ENCODE measurements around the gene SSC5D.
"Not testable (repeated sequence)": the region's sequence is repeated elsewhere in the genome, so short reads cannot be mapped to it uniquely, and the experiment has no call there.

Gene SSC5D

DNA sequence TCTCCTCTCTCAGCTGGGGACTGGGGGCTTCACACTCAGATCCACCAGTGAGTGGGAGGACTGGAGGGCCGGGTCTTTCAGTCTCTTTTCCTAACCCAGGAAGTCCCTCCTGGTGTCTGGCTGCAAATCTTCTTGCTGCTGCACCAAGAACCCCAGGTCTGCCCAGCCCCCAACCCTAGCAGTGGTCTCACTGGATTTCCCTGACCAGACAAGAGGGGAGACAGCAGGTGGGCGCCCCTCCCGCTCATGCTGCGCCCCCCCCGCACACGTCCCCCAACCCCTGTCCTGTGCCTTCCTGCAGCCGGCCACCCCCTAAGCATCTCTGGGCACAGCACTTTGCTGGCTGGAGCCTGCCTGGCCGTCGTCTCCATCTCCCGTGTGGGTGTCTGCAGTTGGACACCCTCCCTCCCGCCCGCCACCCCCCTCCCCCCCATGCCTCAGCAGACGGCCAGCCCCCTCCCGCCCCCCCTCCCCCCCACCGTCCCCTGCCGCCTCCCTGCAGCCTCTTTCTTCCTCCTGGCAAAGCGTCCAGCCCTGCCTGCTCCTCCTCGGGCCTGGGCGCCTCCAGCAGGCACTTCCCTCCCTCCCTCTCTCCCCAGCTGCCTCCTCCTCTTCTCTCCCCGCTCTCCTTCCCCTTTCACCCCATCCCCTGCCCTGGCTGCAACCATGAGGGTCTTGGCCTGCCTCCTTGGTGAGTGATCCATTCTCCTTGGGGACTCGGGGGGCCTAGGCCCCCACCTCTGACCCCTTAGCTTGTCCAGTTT lies at the start of gene SSC5D:
Gene SSC5D, plus strand, starts transcription at position 513 of the 764 bp plus-strand sequence. Its CDS starts 154 bp downstream, at position 667.
- in situ Hi-C loops (cut with MboI; ENCODE audit: low sequenced_read_pairs): no loop called here

DNA sequence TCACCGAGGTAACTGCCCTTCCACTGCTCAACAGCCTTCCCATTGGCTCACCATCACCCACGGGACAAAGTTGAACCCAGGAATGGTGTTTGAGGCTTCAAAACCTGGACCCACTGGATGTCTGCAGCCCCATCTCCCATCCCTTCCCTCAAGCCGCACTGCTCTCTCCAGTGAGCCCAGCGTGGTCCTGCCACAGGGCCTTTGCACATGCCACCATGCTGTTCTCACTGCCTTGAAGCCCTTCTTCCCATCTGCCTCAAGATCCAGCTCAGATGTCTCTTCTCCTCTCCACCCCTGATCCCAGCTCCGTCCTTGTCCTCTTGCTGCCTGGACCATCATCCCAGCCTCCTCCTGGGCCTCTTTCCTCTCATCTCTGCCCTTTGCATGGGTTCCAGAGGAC lies 49.2 kb upstream of the SSC5D start:
- in situ Hi-C loops (cut with MboI; ENCODE audit: low sequenced_read_pairs): no loop called here

DNA sequence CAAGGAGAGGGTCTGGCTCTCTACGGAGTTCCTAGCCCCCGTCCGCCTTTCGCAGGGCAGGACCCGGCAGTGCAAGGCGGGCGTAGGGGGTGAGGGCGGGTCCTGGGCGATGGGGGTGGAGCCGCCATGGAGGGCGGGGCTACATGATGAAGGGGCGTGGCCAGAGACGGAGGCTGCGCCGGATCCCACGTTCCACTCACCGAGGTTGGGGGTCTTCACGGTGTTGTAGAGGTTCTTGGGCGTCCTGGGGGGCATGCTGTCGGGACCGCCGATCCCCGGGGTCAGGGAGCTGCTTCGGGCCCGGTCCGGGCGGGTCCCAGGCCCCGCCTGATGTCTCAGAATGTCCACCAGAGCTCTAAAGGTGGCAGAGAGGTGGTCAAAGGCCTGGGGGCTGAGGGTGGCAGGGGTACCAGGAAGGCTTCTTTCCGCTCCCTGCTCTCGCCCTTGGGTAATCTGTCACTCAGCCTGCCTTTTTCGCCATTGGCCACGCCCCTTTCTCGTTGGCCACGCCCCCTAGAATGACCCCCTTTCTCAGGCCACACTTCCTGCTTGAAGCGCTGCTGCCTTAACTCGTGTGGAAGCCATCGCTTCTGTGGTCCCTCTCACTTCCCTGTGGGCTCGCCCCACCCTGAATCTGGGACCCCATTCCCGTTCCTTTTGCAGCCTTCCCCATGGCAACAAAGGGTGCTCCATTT lies 47.7 kb upstream of the SSC5D start:
- in situ Hi-C loops (cut with MboI; ENCODE audit: low sequenced_read_pairs): no loop called here

DNA sequence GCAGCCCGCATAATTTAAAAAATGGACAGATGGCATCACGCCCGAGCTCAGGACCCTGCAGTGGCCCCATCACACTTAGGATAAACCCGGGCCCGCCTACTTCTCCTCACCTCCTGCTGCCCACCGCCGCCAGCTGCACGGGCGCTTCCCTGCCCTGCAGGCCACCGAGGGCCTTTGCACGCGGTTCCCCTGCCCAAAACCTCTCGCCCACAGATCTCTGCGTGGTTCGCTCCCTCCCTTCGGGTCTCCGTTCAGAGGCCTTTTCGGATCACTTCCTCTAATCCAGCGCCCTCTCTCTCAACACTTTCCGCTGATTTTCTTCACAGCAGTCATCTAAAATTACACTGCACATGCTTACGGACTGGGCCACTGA lies 46.9 kb upstream of the SSC5D start:
- in situ Hi-C loops (cut with MboI; ENCODE audit: low sequenced_read_pairs): no loop called here

DNA sequence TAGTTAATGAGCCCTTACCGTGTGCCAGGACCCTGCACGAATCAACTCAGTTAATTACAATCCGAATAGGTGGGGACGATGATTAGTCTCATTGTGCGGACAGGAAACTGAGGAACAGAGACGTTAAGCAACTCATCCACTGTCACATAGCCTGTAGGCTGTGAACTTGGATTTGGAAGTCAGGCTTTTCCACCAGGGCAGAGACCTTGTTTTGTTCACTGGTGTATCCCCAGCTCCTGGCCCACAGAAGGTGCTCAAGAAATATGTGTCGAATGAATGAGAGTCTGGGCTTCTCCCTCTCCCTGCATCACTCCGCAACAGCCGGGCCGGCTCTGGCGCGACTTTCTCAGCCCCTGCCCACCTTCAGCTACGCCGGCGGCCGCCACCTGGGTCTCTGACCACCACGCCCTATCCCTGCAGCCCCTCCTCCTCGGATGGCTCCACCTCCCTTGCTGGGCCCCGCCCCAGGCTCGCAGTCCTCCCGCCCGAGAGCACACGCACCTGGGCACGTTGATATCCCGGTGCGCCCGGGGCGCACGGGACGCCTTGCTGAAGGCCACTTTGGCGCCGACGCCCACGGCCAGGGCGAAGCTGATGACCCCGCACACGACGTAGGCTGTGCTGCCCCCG lies 46.4 kb upstream of the SSC5D start:
- in situ Hi-C loops (cut with MboI; ENCODE audit: low sequenced_read_pairs): no loop called here

DNA sequence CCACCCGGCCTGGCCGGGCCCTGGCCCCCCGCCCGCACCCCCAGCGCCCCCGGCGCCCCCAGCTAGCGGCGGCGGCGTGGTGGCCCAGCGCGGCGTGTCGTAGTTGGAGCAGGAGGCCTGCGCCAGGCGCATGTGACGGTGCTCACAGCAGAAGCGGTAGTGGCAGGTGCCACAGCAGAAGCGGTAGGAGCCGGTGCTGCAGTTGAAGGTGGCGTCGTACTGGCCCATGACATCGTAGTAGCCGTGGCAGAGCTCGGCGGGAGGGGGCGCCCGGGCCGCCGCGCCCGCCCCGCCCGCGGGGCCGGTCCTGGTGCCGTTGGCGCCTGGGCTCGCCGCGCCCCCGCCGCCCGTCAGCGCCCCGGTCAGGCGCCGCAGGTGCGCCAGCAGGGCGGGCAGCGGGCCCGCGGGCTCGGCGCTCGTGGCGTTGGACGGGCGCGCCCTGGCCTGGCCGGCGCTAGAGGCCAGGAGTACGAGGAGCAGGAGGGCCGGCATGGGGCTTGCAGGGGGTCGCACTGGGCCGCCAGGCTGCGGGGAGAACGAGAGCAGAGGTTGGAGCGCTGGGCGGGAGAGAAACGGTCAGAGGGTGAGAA lies 45.8 kb upstream of the SSC5D start:
- in situ Hi-C loops (cut with MboI; ENCODE audit: low sequenced_read_pairs): no loop called here

DNA sequence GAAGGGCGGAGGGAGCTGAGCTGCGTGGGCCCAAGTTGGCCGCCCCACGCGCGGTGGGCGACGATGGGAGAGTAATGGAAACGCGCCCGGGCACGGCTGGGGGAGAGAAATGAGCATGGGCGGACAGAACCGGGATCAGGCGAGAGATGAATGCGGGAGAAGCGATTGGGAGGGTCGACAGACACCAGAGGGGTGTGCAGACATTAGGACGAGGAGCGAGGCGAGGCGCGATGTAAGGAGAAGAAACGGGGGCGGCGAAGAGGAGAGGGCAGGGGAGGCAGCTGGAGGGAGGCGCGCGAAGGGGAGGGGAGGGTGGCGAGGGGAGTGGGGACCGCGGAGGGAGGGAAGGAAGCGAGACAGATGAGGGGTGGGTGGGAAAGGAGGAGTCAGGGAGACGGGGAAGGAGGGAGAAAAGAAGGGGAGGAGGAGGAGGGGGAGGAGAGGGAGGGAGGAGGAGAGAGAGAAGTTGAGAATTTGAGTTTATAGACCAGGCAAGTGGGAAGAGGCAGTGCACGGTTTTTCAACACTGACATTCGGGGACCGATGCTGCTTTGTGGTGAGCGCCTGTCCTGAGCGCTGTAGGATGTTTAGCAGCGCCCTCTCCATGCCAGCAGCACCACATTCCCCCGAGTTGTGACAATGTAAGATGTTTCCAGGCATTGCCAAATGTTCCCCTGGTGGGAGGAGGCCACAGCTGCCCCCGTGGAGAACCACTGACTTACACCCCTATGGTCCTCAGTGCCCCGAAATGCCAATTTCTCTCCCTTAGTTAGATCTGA lies 45.0 kb upstream of the SSC5D start, which contains the start of gene SHISA7:
Gene SHISA7, minus strand, starts transcription at position 256 of the 779 bp plus-strand sequence. CDS start 437 bp downstream, outside the sequence.
- in situ Hi-C loops (cut with MboI; ENCODE audit: low sequenced_read_pairs): no loop called here

DNA sequence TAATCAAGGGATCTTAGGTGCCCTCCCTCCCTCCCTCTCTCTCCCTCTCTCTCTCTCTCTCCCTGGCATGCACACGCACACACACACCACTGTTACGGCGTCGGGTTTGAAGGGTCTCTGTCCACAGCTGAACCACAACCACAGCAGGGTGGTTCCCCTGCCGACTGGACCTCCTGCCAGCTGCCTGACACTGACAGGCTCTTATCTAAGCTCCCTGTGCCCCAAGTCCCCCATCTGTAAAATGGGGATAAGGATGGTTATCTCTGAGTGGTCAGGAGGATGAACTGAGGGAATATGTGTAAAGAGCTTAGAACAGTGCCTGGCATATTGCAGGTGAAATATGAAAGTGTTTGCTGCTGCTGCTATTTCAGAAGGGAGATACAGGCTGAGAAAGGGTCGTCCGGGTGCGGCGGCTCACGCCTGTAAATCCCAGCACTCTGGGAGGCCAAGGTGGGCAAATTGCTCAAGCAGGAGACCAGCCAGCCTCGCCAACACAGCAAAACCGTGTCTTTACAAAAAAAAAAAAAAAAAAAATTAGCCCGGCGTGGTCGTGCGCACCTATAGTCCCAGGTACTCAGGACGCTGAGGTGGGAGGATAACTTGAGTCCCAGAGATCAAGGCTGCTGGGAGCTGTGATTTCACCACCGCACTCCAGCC lies 44.3 kb upstream of the SSC5D start:
- in situ Hi-C loops (cut with MboI; ENCODE audit: low sequenced_read_pairs): no loop called here

DNA sequence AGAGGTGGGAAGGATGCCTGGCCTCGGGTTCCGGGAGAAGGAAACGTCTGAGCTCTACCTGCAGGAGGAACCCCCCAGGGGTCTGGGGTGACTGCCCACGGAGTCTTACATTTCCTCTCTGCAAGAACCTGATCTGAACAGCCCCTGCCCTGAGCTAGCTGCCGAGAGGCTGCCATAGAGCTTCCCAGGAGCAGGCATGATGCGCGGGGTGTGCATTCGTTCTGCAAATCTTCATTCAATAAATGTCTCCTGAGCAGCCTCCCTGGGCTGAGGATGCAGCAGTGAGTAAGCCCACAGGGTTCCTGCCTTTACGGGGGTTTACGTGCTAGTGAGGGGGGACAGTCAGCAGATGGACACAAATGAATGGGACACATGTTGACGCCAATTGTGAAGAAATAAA lies 43.6 kb upstream of the SSC5D start:
- in situ Hi-C loops (cut with MboI; ENCODE audit: low sequenced_read_pairs): no loop called here

DNA sequence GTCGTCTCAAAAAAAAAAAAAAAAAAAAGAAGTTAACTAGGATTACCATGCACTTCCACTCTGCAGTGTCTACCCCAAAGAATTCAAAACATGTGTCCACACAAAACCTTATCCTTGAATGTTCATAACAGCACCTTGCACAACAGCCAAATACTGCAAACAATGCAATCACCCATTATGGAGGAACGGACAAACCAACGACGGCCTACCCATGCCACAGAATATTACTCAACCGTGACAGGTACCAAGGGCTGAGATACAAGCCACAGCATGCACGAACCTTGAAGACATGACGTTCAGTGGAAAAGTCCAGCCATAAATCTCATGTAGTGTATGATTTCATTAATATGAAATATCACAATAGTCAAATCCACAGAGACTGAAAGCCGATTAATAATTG lies 42.2 kb upstream of the SSC5D start:
- in situ Hi-C loops (cut with MboI; ENCODE audit: low sequenced_read_pairs): no loop called here

DNA sequence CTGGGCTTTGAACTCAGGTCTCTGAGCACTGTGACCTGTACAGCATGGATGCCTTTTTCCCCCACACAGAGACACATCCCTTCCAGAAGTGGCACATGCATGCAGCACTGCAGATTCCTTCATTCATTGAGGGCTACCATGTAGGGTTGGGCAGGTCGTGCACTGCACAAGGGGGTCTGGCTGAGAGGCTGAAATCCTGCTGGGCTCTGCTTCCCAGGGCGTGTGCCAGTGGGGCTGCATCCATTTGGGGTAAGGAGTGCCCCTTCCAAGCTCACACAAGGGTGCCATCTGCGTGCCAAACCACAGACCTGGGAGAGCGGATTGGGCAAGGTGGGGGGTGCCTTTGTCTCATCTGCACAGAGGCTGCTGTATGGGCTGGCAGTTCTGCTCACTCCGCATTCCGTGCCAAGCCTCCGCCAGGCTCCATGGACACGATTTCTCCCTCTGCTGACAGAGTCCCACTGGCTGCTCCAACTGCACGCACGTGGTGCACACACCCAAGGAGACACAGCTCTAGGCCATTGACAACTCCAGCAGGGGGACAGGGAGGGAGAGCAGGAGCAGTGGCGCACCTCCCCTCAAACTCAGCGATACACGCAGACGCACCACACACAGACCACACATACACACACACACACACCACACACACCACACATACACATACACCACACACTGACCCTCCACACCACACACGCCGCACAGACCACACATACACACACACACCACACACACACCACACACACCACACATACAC lies 40.6 kb upstream of the SSC5D start:
- in situ Hi-C loops (cut with MboI; ENCODE audit: low sequenced_read_pairs): no loop called here

DNA sequence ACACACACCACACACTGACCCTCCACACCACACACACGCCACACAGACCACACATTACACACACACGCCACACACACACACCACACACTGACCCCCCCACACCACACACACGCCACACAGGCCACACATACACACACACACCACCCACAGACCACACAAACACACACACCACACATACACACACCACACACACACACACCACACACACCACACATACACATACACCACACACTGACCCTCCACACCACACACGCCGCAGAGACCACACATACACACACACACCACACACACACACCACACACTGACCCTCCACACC lies 40.1 kb upstream of the SSC5D start:
- in situ Hi-C loops (cut with MboI; ENCODE audit: low sequenced_read_pairs): not testable (repeated sequence)

DNA sequence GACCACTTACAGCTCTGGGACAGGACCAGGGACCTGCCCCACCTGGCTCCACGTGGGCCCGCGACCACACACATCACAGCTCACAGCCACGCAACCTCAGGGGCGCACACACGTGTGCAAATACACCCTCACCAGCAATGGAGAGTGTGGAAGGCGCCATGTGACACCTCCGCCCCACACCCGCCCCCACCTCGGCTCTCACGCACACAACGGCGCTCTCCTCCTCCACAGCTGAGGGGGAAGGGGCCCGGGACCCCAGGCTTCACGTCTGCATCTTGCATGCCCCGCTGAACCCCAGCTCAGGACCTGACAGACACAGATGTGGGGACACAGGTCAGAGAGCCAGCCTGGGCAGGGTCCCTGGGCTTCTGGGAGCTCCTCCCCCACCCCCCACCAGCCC lies 38.8 kb upstream of the SSC5D start:
- in situ Hi-C loops (cut with MboI; ENCODE audit: low sequenced_read_pairs): no loop called here

DNA sequence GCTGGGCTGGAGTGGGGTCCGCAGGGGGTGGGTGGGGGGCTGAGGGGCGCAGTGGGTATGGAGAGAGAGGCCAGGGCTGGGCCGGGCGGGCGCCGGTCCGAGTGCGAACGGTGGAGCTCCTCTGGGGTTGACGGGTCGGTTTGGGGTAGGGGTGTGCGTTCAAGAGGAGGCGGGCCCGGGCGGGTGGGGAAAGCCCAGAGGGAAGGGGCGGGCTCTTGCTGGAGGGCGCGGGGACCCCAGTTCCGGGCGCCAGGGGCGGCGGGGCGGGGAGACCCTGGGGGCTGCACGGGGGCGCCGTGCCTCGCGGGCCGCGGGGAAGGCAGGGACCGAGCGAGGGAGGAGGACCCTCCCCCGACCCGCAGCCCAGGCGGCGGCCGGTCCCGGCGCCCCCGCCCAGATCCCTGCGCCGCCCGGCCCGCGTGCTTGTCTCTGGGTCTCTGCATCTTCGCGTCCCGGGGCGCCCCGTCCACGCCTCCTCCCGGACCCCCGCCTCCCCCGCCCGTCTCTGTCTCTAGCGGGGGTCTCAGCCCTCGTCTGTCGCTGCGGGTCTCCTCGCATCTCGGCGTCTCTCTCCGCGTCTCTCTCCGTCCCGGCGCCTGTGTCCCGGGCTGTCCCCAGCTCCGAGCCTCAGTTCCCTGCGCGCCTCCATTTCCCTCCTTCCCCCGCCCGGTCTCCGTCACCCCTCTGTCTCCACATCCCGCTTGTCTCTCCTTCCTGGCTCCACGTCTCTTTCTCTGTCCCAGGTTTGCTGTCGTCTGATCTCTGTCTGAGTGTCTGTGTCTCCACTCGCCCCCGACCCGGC lies 36.9 kb upstream of the SSC5D start:
- in situ Hi-C loops (cut with MboI; ENCODE audit: low sequenced_read_pairs): no loop called here

DNA sequence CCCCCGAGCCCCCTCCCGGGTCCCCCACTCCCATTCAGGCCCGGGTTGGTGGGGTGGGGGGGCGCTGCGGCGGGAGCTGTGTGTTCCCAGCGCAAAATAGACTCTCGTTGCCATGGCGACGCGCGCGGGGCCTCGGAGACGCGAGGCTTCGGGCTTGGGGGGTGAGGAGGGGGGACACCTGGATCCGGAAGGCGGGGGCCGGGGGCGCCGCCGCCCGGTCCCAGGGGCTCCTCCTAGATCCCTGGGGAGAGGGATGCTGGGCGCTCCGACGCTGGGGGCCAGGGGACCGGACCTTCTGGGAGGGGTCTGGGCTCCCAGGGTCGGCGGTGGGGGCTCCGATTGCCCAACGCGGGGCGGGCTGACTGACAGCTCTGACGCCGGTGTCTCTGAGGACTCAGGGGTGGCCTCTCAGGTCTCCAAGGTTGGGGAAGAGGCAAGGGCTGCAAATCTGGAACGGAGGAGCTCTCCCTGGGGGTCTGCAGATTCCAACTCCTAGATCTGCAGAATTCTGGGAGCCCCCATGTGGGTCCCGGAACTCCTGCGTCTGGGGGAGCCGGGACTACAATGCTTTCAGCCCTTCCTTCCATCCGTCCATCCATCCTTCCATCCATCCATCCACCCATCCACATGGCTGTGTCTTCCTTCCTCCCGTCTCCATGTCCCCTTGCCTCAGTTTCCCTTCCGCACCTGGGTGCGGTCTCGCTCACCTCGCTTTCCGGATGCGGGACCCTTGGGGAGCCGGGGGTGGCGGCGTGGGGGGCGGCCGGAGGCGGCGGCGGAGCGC lies 36.1 kb upstream of the SSC5D start:
- in situ Hi-C loops (cut with MboI; ENCODE audit: low sequenced_read_pairs): no loop called here

DNA sequence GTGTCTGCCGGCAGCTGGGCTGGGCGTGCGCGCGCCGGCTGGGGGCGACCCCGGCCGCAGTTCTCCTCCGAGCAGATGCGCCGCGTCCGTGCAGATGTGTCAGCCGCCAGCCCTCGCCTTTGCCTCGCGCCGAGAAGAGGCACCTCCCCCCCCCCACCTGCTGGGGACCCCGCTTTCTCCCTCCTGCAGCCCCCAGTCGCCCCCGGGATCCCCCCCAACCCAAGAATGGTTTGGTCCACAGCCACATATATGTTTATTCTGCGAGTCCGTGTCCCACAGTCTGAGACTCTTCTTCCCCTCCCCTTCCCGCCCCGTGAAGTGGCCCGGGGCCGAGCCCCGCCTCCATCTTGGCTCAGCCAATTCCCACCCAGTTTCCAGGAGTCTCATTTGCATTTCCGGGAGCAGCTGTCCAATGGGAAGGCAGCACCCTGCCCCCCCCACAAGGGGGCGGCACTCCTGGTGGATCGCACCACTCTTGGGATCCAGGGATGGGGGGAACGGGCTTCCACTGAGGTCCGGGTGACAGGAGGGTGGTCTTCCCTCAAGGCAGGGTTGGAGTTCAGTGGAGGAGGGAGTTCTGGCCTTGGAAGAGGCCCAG lies 35.4 kb upstream of the SSC5D start:
- in situ Hi-C loops (cut with MboI; ENCODE audit: low sequenced_read_pairs): no loop called here

DNA sequence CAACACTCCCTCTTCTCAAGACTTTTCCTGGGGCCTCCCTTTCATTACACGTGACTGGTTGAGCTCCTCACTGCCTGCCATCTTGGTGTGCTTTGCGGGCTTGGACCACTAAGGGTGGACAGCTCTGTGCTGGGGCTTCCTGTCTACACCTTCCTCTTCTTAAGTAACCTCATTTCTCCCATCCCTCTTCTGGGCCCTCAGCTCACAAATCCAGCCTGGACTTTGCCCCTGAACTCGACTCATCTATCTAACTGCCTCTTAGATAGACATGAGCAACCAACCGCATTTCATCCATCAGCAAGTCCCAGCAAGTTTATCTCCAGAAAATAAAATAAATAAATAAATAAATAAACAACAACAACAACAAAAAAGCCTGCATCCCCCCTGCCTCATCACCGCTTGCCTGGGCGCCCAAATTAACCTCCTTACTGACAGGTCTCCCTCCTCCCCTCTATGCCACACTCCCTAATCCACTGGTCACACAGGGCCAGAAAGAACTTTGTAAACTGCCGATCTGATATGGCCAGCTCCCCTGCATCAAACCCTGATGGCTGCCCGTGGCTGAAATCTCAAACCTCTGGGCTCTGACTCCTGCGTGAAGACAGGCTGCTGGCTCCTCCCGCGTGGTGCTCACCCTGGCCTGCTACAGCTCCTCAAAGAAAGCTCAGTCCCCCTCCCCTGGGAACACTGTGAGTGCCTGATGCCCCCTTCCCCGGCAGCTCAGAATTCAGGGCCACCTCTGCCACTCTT lies 34.5 kb upstream of the SSC5D start:
- in situ Hi-C loops (cut with MboI; ENCODE audit: low sequenced_read_pairs): no loop called here

Data from HL-60/S4 treated with phorbol 12-myristate 13-acetate at 8.2 ng/mL for 4 days and 3 days (cell line).